Stimulated activated CD4-positive, alpha-beta T cell treated with anti-CD3 and anti-CD28 coated beads, TNF-alpha, amount 100 ng/mL, for 24 hours (primary cell): Measurements from ENCODE around the gene TDRD5.
"Not testable (repeated sequence)": the region's sequence is repeated elsewhere in the genome, so short reads cannot be mapped to it uniquely, and the experiment has no call there.

Source experiments
- DNase-seq, 3 experiments: peaks; one replicate each; pipeline ENCODE4 v3.0.0-alpha.2; 2020; ENCODE audit warnings: low read depth in 3 of 3

TDRD5 gene

GRCh38 chr1:179601093-179601492 lies 9.5 kb downstream of the TDRD5 start:
- no peak for DNase-seq

- no peak for DNase-seq
Measured at GRCh38 chr1:179612361-179612760, 20.7 kb downstream of the TDRD5 start.

- no peak for DNase-seq
Measured at GRCh38 chr1:179630719-179631118, 39.1 kb downstream of the TDRD5 start.

- DNase-seq = no peak
Measured at GRCh38 chr1:179632868-179633267, 41.2 kb downstream of the TDRD5 start.

GRCh38 chr1:179637211-179637860 lies 45.7 kb downstream of the TDRD5 start:
- DNase-seq = no peak

- no peak for DNase-seq
Measured at GRCh38 chr1:179661018-179661417, 69.4 kb downstream of the TDRD5 start.

GRCh38 chr1:179663810-179664209 lies 72.2 kb downstream of the TDRD5 start:
- no peak for DNase-seq

GRCh38 chr1:179677882-179678281 lies 86.2 kb downstream of the TDRD5 start:
- DNase-seq = no peak

GRCh38 chr1:179694530-179694929 lies 102.9 kb downstream of the TDRD5 start:
- not testable (repeated sequence) for DNase-seq

GRCh38 chr1:179702946-179703539 lies 111.4 kb downstream of the TDRD5 start:
- no peak for DNase-seq

GRCh38 chr1:179706339-179706941 lies 114.8 kb downstream of the TDRD5 start:
- peak; percentile 24 to 46 (median 28) for DNase-seq

GRCh38 chr1:179707406-179707805 lies 115.8 kb downstream of the TDRD5 start:
- DNase-seq = no peak

- no peak for DNase-seq
Measured at GRCh38 chr1:179708434-179709195, 117.0 kb downstream of the TDRD5 start.

GRCh38 chr1:179709841-179710329 lies 118.3 kb downstream of the TDRD5 start:
- DNase-seq = no peak

- no peak for DNase-seq
Measured at GRCh38 chr1:179714159-179714558, 122.5 kb downstream of the TDRD5 start.

- no peak for DNase-seq
Measured at GRCh38 chr1:179714623-179715022, 123.0 kb downstream of the TDRD5 start.

GRCh38 chr1:179719272-179719671 lies 127.6 kb downstream of the TDRD5 start:
- no peak for DNase-seq

GRCh38 chr1:179728271-179728670 lies 136.6 kb downstream of the TDRD5 start:
- DNase-seq = no peak

- no peak for DNase-seq
Measured at GRCh38 chr1:179729881-179730280, 138.2 kb downstream of the TDRD5 start.

GRCh38 chr1:179731643-179732042 lies 140.0 kb downstream of the TDRD5 start:
- DNase-seq = no peak
